Esophagus muscularis mucosa (tissue), 4 donors: ENCODE results near the gene FANK1. TPM values are rescaled to one million over a fixed set of nuclear protein-coding genes. Genes with fewer than 3 reads are reported as not detected.

Source experiments
- DNase-seq: peaks from one replicate; pipeline ENCODE4 v3.0.0-alpha.2; 2017; ENCODE audit errors: extremely low spot score
- H3K27ac ChIP-seq, 4 donors: fragments of 200-600 bp; sonication (generic); replicated peaks in 1 of 4; 1 replicate in 3 of 4; 2 replicates in 1 of 4; pipeline ENCODE4 v1.5.1; 2016 to 2019; ENCODE audit warnings: mild to moderate bottlenecking in 1 of 4
- H3K27me3 ChIP-seq, 4 donors: fragments of 200-600 bp; sonication (generic); one replicate each; pipeline versions ENCODE4 v1.5.1 to v1.6.0; 2016 to 2019
- H3K36me3 ChIP-seq, 4 donors: fragments of 200-600 bp; sonication (generic); one replicate each; pipeline ENCODE4 v1.5.1; 2016 to 2019
- H3K4me1 ChIP-seq, 4 donors: fragments of 200-600 bp; sonication (generic); one replicate each; pipeline ENCODE4 v1.5.1; 2016 to 2019
- H3K4me3 ChIP-seq, 4 donors: fragments of 200-600 bp; sonication (generic); 1 replicate in 2 of 4; 2 replicates in 2 of 4; pipeline ENCODE4 v1.5.1; 2016 to 2019; ENCODE audit warnings: mild to moderate bottlenecking in 4 of 4, moderate library complexity in 1 of 4
- H3K9me3 ChIP-seq, 4 donors: fragments of 200-600 bp; sonication (generic); 1 replicate in 3 of 4; 2 replicates in 1 of 4; pipeline ENCODE4 v1.5.1; 2016 to 2019
- EP300 ChIP-seq: sonication (generic); formaldehyde crosslinking; IDR thresholded peaks from one replicate; pipeline ENCODE4 v1.6.1; 2017; ENCODE audit warnings: antibody characterized with exemption
- POLR2A ChIP-seq: fragments of 450-650 bp; IDR thresholded peaks from one replicate; pipeline ENCODE4 v1.6.1; 2017; ENCODE audit warnings: antibody characterized with exemption, moderate library complexity, mild to moderate bottlenecking, low read depth
- POLR2AphosphoS5 ChIP-seq, 2 donors: sonication (generic); formaldehyde crosslinking; IDR thresholded peaks; one replicate each; pipeline ENCODE4 v1.6.1; 2017; ENCODE audit warnings: antibody characterized with exemption in 2 of 2
- WGBS: methylation state at CpG from one replicate; pipeline ENCODE4 v1.1.5; 2018; 5-methylcytosine and 5-hydroxymethylcytosine counted together
- intact Hi-C: fragments of 100-400 bp; cut with DNase I; formaldehyde crosslinking; loops from one replicate; pipeline ENCODE4 v1.15.1; 2023
- total RNA-seq, 4 donors: library from RNA; depleted of rRNA; stranded (reverse); fragments of >200 nt; gene quantifications; one replicate each; pipeline versions ENCODE4 v1.1.0 to v1.2.1, GENCODE V29; 2016
- TF ChIP-seq, protein P1 (sequence below), 3 experiments: fragments of 200-600 bp in 2 of 3; fragments of 450-650 bp in 1 of 3; sonication (generic) in 2 of 3; IDR thresholded peaks; one replicate each; pipeline ENCODE4 v1.5.1; 2017 to 2019; ENCODE audit warnings: antibody characterized with exemption in 3 of 3, mild to moderate bottlenecking in 2 of 3, moderate library complexity in 1 of 3

The FANK1 gene
- total RNA-seq, 4 donors from 2014 or later, result 0.50 to 2.6 (median 1.4) TPM

DNA sequence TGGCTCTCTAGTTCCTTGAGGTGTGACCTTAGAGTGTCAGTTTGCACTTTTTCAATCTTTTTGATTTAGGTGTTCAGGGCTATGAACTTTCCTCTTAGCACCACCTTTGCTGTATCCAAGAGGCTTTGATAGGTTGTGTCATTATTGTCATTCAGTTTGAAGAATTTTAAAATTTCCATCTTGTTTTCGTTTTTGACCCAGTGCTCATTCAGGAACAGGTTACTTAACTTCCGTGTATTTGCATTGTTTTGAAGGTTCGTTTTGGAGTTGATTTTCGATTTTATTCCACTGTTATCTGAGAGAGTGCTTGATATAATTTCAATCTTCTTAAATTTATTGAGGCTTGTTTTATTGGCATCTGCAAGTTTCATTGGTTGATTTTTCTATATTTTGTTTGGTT lies 37.3 kb downstream of the FANK1 start:
- Histone ChIP-seq H3K9me3 (no peaks in the 10 kb centered on the region), H3K36me3 (no peaks in the 10 kb centered on the region), H3K27me3 (peaks cover 0 to 5% (median 0%) of the 10 kb centered on the region in 4 donors), H3K4me1 (no peaks in the 10 kb centered on the region), H3K27ac (no peak overlapping the region), H3K4me3 (no peak overlapping the region)
- 69% methylated on average over 4 of the region's 4 CpGs for WGBS
- intact Hi-C loops, result no loop called here
- no peak for DNase-seq
- TF ChIP-seq, protein P1, sequence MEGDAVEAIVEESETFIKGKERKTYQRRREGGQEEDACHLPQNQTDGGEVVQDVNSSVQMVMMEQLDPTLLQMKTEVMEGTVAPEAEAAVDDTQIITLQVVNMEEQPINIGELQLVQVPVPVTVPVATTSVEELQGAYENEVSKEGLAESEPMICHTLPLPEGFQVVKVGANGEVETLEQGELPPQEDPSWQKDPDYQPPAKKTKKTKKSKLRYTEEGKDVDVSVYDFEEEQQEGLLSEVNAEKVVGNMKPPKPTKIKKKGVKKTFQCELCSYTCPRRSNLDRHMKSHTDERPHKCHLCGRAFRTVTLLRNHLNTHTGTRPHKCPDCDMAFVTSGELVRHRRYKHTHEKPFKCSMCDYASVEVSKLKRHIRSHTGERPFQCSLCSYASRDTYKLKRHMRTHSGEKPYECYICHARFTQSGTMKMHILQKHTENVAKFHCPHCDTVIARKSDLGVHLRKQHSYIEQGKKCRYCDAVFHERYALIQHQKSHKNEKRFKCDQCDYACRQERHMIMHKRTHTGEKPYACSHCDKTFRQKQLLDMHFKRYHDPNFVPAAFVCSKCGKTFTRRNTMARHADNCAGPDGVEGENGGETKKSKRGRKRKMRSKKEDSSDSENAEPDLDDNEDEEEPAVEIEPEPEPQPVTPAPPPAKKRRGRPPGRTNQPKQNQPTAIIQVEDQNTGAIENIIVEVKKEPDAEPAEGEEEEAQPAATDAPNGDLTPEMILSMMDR (IDR thresholded peaks at IDR 0.05), result no peak
- no peak for TF ChIP-seq POLR2AphosphoS5 (IDR thresholded peaks at IDR 0.05)
- TF ChIP-seq EP300, result no peak
- TF ChIP-seq POLR2A, result no peak

DNA sequence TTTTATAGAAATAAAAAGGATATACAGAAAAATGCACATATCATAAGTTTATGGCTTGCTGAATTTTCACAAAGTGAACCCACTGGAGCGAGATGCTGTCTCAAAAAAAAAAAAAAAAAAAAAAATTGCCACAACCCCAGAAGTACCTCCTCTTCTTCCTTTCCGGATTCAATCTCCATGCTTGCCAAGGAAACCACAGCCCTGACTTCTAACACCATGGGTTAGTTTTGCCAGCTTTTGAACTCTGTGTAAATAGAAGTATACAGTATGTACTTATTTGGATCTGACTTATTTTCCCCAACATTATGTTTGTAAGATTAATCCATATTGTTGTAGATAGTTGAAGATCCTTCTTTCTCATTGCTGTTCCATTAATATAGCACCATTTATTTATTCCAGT lies 40.0 kb downstream of the FANK1 start:
- Histone ChIP-seq H3K4me1 (no peaks in the 10 kb centered on the region), H3K27ac (no peak overlapping the region), H3K36me3 (no peaks in the 10 kb centered on the region), H3K9me3 (no peaks in the 10 kb centered on the region), H3K4me3 (no peak overlapping the region), H3K27me3 (peaks cover 0 to 5% (median 0%) of the 10 kb centered on the region in 4 donors)
- DNase-seq, result no peak
- intact Hi-C loops, result no loop called here
- WGBS, result 58% methylated on average over 2 of the region's 2 CpGs
- TF ChIP-seq POLR2A, result no peak
- TF ChIP-seq POLR2AphosphoS5 (IDR thresholded peaks at IDR 0.05), result no peak
- TF ChIP-seq EP300, result no peak
- TF ChIP-seq, protein P1 (IDR thresholded peaks at IDR 0.05), result no peak

DNA sequence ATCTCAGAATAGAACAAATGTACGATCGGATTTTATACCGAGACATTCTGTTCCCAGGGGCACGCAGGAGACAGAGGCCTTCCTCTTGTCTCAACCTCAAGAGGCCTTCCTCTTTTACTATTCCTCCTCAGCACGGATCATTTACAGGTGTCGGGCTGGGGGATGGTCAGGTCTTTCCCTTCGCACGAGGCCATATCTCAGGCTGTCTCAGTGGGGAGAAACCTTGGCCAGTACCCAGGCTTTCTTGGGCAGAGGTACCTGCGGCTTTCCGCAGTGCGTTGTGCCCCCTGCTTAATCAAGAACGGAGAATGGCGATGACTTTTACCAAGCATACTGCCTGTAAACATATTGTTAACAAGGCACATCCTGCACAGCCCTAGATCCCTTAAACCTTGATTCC lies 44.2 kb downstream of the FANK1 start:
- no peaks in the 10 kb centered on the region for H3K36me3 ChIP-seq
- 82% methylated on average over 13 of the region's 13 CpGs for WGBS
- no peak overlapping the region for H3K4me3 ChIP-seq
- H3K9me3 ChIP-seq, result no peaks in the 10 kb centered on the region
- intact Hi-C loops, result no loop called here
- TF ChIP-seq POLR2A (no peak), POLR2AphosphoS5 (IDR thresholded peaks at IDR 0.05) (no peak)
- TF ChIP-seq, protein P1 (IDR thresholded peaks at IDR 0.05), result no peak
- H3K27ac ChIP-seq, result no peak overlapping the region
- no peaks in the 10 kb centered on the region for H3K4me1 ChIP-seq
- no peak for DNase-seq
- no peaks in the 10 kb centered on the region for H3K27me3 ChIP-seq

DNA sequence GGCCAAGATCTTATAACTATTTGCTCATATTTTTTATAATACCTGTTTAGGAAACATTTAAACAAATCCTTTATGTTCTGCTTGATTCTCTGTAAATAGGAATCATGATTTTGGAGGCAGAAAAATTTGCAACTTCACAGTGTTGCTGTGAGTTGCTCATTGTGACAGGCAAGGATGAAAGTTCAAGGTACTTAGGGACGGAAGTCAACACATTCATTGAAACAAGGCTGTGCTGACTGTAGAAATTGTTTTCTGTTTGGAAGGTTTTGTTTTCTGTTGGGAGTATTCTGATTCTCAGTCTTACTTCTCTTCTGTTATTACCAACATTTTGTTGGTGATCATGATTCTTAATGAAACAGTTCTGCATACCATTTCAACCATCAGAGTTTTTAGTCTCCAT lies 54.9 kb downstream of the FANK1 start:
- DNase-seq, result no peak
- no peaks in the 10 kb centered on the region for H3K27me3 ChIP-seq
- peaks cover 0 to 31% (median 22%) of the 10 kb centered on the region in 4 donors for H3K9me3 ChIP-seq
- intact Hi-C loops, result no loop called here
- TF ChIP-seq EP300 (no peak), POLR2A (no peak), POLR2AphosphoS5 (IDR thresholded peaks at IDR 0.05) (no peak)
- TF ChIP-seq, protein P1 (IDR thresholded peaks at IDR 0.05), result no peak
- no peak overlapping the region for H3K27ac ChIP-seq
- H3K36me3 ChIP-seq, result no peaks in the 10 kb centered on the region
- H3K4me1 ChIP-seq, result no peaks in the 10 kb centered on the region
- 82% methylated on average over 1 of the region's 1 CpG for WGBS
- no peak overlapping the region for H3K4me3 ChIP-seq

DNA sequence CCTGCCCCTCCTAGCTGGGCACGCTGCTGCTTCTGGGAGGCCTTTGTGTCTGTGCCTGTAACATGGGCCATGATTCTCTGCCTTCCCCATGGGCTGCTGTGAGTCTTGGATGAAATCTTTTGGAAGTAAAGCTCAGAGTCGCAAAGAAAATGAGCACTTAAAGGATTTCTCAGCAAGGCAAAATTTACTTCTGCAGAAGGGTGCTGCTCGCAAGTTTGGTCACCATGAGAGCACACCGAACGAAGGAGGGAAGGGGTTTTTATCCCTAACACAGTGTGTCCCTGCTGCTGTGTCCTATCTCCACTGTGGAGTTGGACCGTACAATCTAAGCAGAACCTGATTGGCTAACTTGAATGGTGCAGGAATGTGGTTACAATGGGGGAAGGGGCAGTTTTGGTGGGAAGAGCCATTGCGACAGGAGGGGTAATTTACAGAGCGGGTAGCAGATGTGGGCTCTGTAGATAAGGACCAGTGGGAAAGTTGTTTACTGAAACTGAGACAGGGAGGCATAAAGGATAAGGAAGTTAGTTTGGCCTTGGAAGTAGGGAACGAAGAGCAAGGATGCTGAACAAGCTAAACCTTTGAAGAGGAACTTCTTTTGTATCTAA lies 57.5 kb downstream of the FANK1 start:
- Histone ChIP-seq H3K27me3 (no peaks in the 10 kb centered on the region), H3K36me3 (no peaks in the 10 kb centered on the region), H3K27ac (no peak overlapping the region), H3K9me3 (peaks cover 0 to 31% (median 22%) of the 10 kb centered on the region in 4 donors), H3K4me3 (no peak overlapping the region), H3K4me1 (no peaks in the 10 kb centered on the region)
- TF ChIP-seq EP300, result no peak
- TF ChIP-seq, protein P1 (IDR thresholded peaks at IDR 0.05), result no peak
- TF ChIP-seq POLR2AphosphoS5 (IDR thresholded peaks at IDR 0.05), result no peak
- no peak for TF ChIP-seq POLR2A
- DNase-seq, result no peak
- 94% methylated on average over 9 of the region's 9 CpGs for WGBS
- intact Hi-C loops, result no loop called here
